ENCODE results near the gene INTS3. TPM values are rescaled to one million over a fixed set of nuclear protein-coding genes. Genes with fewer than 3 reads are reported as not detected.
"Not testable (repeated sequence)": the region's sequence is repeated elsewhere in the genome, so short reads cannot be mapped to it uniquely, and the experiment has no call there.

INTS3 gene
- total RNA-seq, 2 experiments from 2014 or later, result 62.9 to 64.8 TPM

DNA sequence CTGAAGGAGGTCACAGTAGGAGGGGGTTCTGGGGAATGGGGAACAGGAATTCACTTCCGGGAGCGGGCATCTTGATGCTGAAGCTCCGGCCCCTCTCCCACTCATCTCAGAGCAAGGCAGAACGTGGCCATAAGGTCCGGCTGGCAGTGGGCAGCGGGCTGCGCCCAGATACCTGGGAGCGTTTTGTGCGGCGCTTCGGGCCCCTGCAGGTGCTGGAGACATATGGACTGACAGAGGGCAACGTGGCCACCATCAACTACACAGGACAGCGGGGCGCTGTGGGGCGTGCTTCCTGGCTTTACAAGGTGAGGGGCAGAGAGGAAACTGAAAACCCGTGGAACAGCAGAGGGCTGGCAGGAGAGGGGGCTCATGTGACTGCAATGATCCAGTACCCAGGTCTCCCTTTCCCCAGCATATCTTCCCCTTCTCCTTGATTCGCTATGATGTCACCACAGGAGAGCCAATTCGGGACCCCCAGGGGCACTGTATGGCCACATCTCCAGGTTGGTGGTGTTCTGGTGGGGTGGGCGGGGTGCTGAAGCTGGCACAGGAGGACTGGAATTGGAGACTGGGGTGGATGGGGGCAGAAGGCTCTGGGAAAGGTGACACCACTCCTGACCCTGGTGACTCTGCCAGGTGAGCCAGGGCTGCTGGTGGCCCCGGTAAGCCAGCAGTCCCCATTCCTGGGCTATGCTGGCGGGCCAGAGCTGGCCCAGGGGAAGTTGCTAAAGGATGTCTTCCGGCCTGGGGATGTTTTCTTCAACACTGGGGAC, 50.4 kb downstream of the INTS3 start:
- no peak overlapping the region for H3K27ac Mint-ChIP-seq
- peaks cover 44% of the 10 kb centered on the region for H3K4me1 Mint-ChIP-seq
- H3K27me3 Mint-ChIP-seq, result no peaks in the 10 kb centered on the region
- no peak for DNase-seq
- POLR2A ChIA-PET, result no interaction called here
- H3K4me3 Mint-ChIP-seq, result no peak overlapping the region
- H3K36me3 Mint-ChIP-seq (ENCODE audit: low read depth), result peaks cover 16% of the 10 kb centered on the region
- CTCF ChIA-PET, result interaction anchor here (1.2 to 1.7 kb wide), 4 partner anchors 10 to 102 kb away, joined by 3 to 4 read pairs (median 3); no protein-coding TSS in a partner anchor
- H3K9me3 Mint-ChIP-seq, result no peaks in the 10 kb centered on the region

DNA sequence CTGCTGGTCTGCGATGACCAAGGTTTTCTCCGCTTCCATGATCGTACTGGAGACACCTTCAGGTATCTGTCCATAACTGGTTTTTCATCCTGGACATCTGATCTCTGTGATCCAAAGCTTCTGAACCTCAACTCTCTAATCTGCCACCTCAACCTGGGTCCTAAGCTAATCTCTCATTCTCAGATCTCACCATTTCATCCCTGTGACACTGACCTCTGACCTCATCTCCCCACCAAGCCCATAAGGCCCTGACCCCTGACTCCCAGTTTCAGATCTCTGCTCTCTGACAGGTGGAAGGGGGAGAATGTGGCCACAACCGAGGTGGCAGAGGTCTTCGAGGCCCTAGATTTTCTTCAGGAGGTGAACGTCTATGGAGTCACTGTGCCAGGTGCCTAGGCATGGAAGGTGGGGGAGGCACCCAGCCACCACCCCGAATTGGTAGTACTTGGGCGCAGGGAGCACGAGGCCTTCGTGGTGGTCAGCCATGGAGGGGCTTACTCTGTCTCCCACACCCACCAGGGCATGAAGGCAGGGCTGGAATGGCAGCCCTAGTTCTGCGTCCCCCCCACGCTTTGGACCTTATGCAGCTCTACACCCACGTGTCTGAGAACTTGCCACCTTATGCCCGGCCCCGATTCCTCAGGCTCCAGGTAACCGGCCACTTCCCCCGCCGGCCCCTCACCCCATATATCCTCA, 51.1 kb downstream of the INTS3 start:
- ChIA-PET POLR2A (no interaction called here), CTCF (interaction anchor here (0.8 to 1.7 kb wide), 4 partner anchors 10 to 168 kb away, joined by 3 read pairs; partner anchors contain the start of gene DENND4B)
- no peak overlapping the region for H3K27ac Mint-ChIP-seq

DNA sequence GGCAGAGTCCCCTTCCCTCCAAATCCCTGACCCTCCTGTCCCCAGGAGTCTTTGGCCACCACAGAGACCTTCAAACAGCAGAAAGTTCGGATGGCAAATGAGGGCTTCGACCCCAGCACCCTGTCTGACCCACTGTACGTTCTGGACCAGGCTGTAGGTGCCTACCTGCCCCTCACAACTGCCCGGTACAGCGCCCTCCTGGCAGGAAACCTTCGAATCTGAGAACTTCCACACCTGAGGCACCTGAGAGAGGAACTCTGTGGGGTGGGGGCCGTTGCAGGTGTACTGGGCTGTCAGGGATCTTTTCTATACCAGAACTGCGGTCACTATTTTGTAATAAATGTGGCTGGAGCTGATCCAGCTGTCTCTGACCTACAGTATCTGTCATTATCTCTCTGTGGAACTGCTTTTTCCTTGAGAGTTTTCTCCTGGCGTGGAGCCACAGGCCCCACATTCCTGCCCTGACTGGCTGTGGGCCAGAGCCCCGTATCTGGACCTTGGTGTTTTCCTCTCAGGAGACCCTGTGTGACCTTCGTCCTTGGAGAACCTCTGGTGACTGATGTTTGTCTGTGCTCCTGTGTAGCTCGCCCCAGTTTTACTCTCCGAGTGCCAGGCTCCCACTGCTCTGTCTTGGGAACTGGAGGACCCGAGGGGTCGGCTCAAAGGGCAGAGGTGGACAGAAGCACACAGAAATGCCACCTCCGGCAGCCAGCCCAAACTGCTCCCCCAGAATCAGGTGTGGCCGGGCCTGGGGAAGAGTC, 52.1 kb downstream of the INTS3 start:
- no peak overlapping the region for H3K4me3 Mint-ChIP-seq
- no peaks in the 10 kb centered on the region for H3K27me3 Mint-ChIP-seq
- H3K27ac Mint-ChIP-seq, result no peak overlapping the region
- peaks cover 32% of the 10 kb centered on the region for H3K4me1 Mint-ChIP-seq
- no peak for DNase-seq
- POLR2A ChIA-PET, result no interaction called here
- peaks cover 8% of the 10 kb centered on the region for H3K36me3 Mint-ChIP-seq (ENCODE audit: low read depth)
- H3K9me3 Mint-ChIP-seq, result no peaks in the 10 kb centered on the region
- CTCF ChIA-PET, result interaction anchor here (0.8 to 1.7 kb wide), 2 partner anchors 44 to 167 kb away, joined by 3 read pairs; partner anchors contain the start of gene DENND4B

More for the DNA sequence above, 51.1 kb downstream of the INTS3 start:
- Mint-ChIP-seq H3K27me3 (no peaks in the 10 kb centered on the region), H3K9me3 (no peaks in the 10 kb centered on the region), H3K4me1 (peaks cover 41% of the 10 kb centered on the region), H3K4me3 (no peak overlapping the region), H3K36me3 (ENCODE audit: low read depth) (peaks cover 9% of the 10 kb centered on the region)
- no peak for DNase-seq

DNA sequence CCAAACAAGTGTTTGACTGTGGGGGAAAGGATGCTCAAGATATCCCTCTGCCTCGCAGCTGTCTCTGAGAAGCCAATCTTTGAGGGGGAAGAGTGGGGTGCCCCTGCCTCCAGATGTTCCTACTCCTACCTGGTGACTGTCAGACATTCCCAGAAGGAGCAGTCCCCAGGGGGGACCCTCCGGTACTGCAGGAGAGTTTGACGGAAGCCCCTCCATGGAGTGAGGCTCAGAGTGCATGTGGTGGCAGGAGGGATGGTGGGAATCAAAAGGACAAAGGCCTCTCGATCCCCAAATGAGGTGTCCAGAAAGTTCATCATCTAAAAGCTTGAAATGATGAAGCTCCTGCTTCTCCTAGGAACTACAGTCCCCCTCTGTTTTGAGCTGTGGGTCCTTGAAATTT, 52.7 kb downstream of the INTS3 start:
- Mint-ChIP-seq H3K4me3 (no peak overlapping the region), H3K27me3 (no peaks in the 10 kb centered on the region), H3K4me1 (peaks cover 32% of the 10 kb centered on the region), H3K36me3 (ENCODE audit: low read depth) (peaks cover 8% of the 10 kb centered on the region), H3K27ac (no peak overlapping the region), H3K9me3 (no peaks in the 10 kb centered on the region)
- DNase-seq, result no peak
- POLR2A ChIA-PET, result no interaction called here
- CTCF ChIA-PET, result no interaction called here

DNA sequence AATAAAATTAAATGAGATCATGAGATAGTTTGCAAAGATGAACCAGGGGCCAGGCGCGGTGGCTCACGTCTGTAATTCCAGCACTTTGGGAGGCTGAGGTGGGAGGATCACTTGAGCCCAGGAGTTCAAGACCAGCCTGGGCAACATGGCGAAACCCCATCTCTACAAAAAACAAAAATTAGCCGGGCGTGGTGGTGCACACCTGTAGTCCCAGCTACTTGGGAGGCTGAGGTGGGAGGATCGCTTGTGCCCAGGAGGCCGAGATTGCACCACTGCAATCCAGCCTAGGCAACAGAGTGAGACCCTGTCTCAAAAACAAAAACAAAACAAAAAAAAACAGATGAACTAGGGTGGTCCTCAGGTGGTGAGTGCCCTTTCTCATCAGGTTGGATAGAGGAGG, 54.8 kb downstream of the INTS3 start:
- DNase-seq; H3K36me3 Mint-ChIP-seq (ENCODE audit: low read depth); H3K9me3 Mint-ChIP-seq; CTCF ChIA-PET: not testable (repeated sequence)
- peak overlapping the region; percentile 77 for H3K4me3 Mint-ChIP-seq
- H3K27me3 Mint-ChIP-seq, result peaks cover 10% of the 10 kb centered on the region
- peak overlapping the region; percentile 97 for H3K27ac Mint-ChIP-seq
- peaks cover 18% of the 10 kb centered on the region for H3K4me1 Mint-ChIP-seq
- POLR2A ChIA-PET, result interaction anchor here (0.6 kb wide), 1 partner anchor 87 kb away, joined by 9 read pairs; no protein-coding TSS in a partner anchor

DNA sequence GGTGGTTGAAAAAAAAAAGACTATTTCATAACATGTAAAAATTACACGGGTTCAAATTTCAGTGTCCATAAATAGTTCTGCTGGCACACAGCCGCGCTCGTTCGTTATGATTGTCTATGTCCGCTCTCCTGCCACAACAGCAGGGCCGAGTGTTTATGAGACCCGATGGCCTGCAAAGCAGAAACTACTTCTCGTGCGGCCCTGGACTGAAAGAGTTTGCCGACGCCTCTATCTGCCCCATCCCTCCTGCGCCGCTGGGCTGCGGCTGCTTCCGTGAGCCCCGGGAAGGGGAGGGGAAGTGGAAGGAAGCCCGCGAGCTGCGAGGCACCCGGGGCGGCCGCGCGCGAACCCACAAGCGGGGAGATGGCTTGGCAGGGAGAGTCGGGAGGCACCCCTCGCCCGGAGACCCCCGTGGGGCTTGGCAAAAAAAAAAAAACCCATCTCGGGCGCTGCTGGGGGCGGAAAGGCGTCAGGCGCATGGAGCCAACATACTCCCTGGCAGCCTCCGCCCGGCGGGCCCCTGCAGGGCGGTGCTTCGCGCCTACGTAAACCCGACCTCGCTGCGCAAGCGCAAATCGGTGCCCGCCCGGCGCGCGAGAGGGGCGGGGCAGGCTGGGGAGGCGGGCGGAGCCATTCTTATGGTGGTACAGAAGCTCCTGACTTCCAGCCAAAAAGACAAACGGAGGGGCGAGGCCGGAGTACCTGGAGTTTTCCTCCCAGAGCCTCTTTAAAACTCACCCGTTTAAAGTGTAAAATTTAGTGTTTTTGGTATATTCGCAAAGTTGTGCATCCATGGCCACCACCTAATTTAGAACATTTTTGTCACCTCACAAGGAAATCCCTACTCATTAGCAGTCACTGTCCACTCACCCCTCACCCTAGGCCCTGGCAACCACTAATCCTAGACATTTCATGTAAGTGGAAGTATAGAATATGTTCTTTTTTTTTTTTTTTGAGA, 55.7 kb downstream of the INTS3 start:
- CTCF ChIA-PET, result no interaction called here
- Mint-ChIP-seq H3K9me3 (no peaks in the 10 kb centered on the region), H3K36me3 (ENCODE audit: low read depth) (no peaks in the 10 kb centered on the region), H3K27me3 (peaks cover 16% of the 10 kb centered on the region), H3K4me1 (peaks cover 17% of the 10 kb centered on the region), H3K4me3 (peak overlapping the region; percentile 77), H3K27ac (peak overlapping the region; percentile 97)
- DNase-seq, result peak; percentile 91
- POLR2A ChIA-PET, result interaction anchor here (1.0 to 1.3 kb wide), 2 partner anchors 180 to 207 kb away, joined by 3 to 4 read pairs; partner anchors contain the start of genes RPS27 and SLC39A1

DNA sequence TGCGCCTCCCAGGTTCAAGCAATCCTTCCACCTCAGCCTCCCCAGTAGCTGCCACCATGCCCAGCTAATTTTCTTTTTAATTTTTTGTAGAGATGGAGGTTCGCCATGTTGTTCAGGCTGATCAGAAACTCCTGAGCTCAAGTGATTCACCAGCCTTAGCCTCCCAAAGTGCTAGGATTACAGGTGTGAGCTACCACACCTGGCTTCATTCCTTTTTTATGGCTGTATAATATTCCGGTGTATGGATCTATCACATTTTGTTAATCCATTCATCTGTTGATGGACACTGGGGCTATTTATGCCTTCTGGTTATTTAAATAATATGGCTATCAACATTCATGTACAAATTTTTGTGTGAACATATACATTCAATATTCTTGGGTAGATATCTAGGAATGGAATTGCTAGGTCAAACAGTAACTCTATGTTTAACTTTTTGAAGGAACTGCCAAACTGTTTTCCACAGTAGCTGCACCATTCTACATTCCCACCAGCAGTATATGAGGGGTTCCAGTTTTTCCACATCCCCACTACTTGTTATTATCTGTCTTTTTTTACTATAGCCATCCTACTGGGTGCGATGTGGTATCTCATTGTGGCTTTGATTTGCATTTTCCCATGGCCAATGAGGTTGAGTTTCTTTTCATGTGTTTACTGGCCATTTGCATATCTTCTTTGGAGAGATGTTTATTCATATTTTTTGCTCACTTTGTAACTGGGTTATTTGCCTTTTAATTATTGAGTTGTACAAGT, 58.4 kb downstream of the INTS3 start:
- Mint-ChIP-seq H3K4me1 (peaks cover 38% of the 10 kb centered on the region), H3K27me3 (peaks cover 16% of the 10 kb centered on the region), H3K36me3 (ENCODE audit: low read depth) (no peaks in the 10 kb centered on the region), H3K9me3 (no peaks in the 10 kb centered on the region), H3K4me3 (no peak overlapping the region), H3K27ac (no peak overlapping the region)
- ChIA-PET CTCF (interaction anchor here (1.0 kb wide), 1 partner anchor 201 kb away, joined by 3 read pairs; no protein-coding TSS in a partner anchor), POLR2A (no interaction called here)
- no peak for DNase-seq

DNA sequence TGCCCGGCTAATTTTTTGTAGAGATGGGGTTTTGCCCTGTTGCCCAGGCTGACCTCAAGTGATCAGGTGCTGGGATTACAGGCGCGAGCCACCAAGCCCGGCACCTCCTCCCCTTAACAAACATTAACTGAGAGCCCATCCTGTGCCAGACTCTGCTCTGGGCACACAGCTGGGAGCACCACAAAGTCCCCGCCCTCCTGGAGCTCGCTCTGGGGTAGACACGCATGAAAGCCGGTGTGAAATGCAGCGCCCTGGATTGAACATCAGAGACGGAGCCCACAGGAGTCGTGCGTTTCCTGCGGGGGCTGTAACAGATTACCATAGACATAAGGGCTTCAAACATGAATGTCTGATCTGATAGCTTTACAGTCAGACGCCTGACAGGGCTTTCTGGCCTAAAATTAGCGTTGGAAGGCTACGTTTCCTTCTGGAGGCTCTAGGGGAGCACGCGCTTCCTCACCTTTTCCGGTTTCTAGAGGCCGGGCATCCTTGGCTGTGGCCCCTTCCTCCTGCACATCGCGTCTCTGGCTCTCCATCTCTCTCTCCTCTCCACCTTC, 61.7 kb downstream of the INTS3 start:
- no peaks in the 10 kb centered on the region for H3K9me3 Mint-ChIP-seq
- DNase-seq, result no peak
- H3K27me3 Mint-ChIP-seq, result peaks cover 16% of the 10 kb centered on the region
- H3K27ac Mint-ChIP-seq, result peak overlapping the region; percentile 81
- H3K4me3 Mint-ChIP-seq, result no peak overlapping the region
- H3K4me1 Mint-ChIP-seq, result peaks cover 42% of the 10 kb centered on the region
- POLR2A ChIA-PET, result interaction anchor here (0.5 kb wide), 1 partner anchor 169 kb away, joined by 3 read pairs; the partner anchor contains the start of gene CRTC2
- no peaks in the 10 kb centered on the region for H3K36me3 Mint-ChIP-seq (ENCODE audit: low read depth)
- CTCF ChIA-PET, result interaction anchor here (1.1 to 1.2 kb wide), 2 partner anchors 14 to 15 kb away, joined by 3 to 4 read pairs; partner anchors contain the start of gene SLC27A3

DNA sequence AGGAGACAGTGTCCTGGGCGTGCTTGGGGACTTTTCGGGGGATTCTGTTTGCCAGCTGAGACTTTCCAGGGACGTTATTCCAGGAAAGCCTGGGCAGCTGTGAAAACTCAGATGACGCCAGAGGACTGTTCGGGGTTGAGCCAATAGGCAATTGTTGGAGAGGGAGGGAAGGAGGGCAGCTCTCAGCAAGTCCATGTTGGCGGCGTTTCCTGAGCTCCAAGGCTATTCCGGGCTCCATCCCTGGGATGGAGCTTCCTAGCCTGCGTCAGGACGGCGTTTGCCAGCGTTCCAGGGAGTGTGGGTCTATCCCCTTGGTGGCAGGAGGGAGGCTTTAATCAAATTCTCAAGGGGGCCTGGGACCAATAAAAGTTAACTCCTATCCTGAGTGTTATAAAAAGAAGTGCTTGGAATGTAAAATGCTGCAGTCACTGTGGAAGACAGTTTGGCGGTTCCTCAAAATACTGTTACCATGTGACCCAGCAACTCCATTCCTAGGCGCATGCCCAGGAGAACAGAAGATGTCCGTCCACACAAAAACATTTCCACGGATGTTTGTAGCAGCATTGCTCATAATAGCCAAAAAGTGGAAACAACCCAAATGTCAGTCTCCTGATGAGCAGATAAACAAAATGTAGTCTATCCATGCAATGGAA, 62.6 kb downstream of the INTS3 start:
- Mint-ChIP-seq H3K27me3 (peaks cover 16% of the 10 kb centered on the region), H3K27ac (peak overlapping the region; percentile 81)
- POLR2A ChIA-PET, result interaction anchor here (0.5 kb wide), 1 partner anchor 168 kb away, joined by 3 read pairs; the partner anchor contains the start of gene CRTC2

DNA sequence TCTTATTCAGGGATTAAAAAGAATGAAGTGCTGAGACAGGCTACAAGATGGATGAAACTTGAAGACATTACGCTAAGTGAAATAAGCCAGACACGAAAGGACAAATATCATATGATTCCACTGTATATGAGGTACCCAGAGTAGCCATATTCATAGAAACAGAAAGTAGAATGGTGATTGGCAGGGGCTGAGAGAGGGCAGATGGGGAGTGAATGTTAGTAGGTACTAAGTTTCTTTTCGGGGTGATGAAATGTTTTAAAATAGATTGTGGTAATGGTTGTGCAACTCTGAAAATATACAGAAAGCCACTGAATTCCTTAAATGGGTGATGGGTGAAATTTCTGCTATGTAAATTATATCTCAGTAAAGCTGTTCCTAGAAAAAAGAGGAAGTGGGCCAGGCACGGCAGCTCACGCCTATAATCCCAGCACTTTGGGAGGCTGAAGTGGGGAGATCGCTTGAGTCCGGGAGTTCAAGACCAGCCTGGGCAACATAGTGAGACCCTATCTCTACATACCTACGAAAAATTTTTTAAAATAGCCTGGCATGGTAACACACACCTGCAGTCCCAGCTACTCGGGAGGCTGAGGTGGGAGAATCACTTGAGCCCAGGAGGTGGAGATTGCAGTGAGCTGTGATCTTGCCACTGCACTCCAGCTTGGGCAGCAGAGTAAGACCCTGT, 63.3 kb downstream of the INTS3 start:
- H3K27me3 Mint-ChIP-seq, result peaks cover 16% of the 10 kb centered on the region
- H3K4me3 Mint-ChIP-seq, result peak overlapping the region; percentile 22
- ChIA-PET CTCF (interaction anchor here (0.6 to 1.0 kb wide), 3 partner anchors 10 to 195 kb away, joined by 3 to 6 read pairs (median 3); partner anchors contain the start of genes GATAD2B and RAB13), POLR2A (interaction anchor here (0.7 kb wide), 1 partner anchor 195 kb away, joined by 5 read pairs; the partner anchor contains the start of gene RAB13)
- DNase-seq, result peak; percentile 44
- H3K36me3 Mint-ChIP-seq (ENCODE audit: low read depth), result no peaks in the 10 kb centered on the region
- H3K4me1 Mint-ChIP-seq, result peaks cover 50% of the 10 kb centered on the region
- no peaks in the 10 kb centered on the region for H3K9me3 Mint-ChIP-seq
- H3K27ac Mint-ChIP-seq, result peak overlapping the region; percentile 81

More for the DNA sequence above, 62.6 kb downstream of the INTS3 start:
- H3K4me1 Mint-ChIP-seq, result peaks cover 45% of the 10 kb centered on the region
- peak overlapping the region; percentile 22 for H3K4me3 Mint-ChIP-seq
- CTCF ChIA-PET, result interaction anchor here (1.0 to 1.2 kb wide), 2 partner anchors 14 to 133 kb away, joined by 3 to 4 read pairs; partner anchors contain the start of gene GATAD2B
- H3K36me3 Mint-ChIP-seq (ENCODE audit: low read depth), result no peaks in the 10 kb centered on the region
- no peak for DNase-seq
- H3K9me3 Mint-ChIP-seq, result no peaks in the 10 kb centered on the region

Data from activated CD4-positive, alpha-beta T cell treated with anti-CD3 and anti-CD28 coated beads, Interleukin-2, amount 10 ng/mL, durations not matched to agents 7 days and 5 days (primary cell).